T1000 (cell line): ENCODE results near the gene TSPAN15.
"Not testable (repeated sequence)": the region's sequence is repeated elsewhere in the genome, so short reads cannot be mapped to it uniquely, and the experiment has no call there.

Experiments
- DNase-seq: peaks from one replicate; lab custom pipeline; 2025; ENCODE audit warnings: mixed read lengths; lab: John Stamatoyannopoulos, UW

TSPAN15 gene

DNA sequence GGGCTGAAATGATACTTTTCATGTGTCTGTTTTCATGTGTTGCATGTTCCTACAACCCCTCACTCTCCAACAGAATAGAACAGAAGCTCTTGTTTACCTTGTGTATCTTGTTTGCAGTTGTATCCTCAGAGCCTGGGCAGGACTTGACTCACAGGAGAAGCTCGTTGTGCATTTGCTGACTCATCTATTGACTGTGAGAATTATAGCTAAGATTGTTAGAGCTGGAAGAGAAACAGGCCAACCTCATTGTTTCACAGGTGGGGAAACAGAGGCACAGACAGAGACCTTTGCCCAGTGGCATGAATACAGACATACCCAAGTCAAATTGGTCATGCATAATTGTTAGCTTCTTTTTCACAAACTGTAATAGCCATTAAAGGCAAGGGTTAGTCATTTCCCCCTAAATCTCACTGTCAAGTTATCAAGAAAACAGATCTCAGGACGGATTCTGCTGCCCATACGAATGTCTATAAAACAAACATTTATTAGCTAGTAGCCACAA lies 4.6 kb upstream of the TSPAN15 start:
- DNase-seq = no peak

- DNase-seq = no peak
Observed at GRCh38 chr10:69449841-69450240, 1.4 kb upstream of the TSPAN15 start.

DNA sequence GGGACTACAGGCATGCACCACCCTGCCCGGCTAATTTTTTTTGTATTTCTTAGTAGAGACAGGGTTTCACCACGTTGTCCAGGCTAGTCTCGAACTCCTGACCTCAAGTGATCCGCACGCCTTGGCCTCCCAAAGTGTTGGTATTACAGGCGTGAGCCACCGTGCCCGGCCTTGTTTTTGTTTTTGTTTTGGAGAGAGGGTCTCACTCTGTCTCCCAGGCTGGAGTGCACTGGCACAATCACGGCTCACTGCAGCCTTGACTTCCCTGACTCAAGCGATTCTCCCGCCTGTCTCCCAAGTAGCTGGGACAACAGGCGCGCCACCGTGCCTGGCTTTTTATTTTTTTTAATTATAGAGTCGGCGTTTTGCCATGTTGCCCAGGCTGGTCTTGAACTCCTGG lies 870 bp upstream of the TSPAN15 start:
- DNase-seq = not testable (repeated sequence)

DNA sequence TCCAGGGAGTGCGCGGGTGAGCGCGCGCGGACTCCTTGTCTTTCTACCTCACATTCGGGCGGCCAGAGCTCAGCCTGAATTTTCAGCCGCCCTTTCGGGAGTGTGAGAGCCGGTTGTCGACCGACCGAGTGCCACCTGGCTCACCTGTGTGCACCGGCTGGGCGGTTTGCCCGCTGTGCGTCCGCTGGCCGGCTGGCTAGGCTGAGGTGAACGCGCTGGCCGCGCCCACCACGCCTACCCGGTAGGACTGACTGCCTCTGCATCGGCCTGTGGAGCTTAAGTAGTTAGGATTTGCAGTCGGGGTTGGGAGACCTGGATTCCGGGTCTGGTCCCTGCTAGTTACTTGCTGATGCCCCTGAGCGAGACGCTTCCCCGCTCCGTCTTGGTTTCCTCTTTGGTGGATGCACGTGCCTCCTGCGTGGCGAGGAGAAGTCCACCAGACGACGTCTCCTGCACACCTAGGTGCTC lies 553 bp downstream of the TSPAN15 start:
- DNase-seq = no peak

DNA sequence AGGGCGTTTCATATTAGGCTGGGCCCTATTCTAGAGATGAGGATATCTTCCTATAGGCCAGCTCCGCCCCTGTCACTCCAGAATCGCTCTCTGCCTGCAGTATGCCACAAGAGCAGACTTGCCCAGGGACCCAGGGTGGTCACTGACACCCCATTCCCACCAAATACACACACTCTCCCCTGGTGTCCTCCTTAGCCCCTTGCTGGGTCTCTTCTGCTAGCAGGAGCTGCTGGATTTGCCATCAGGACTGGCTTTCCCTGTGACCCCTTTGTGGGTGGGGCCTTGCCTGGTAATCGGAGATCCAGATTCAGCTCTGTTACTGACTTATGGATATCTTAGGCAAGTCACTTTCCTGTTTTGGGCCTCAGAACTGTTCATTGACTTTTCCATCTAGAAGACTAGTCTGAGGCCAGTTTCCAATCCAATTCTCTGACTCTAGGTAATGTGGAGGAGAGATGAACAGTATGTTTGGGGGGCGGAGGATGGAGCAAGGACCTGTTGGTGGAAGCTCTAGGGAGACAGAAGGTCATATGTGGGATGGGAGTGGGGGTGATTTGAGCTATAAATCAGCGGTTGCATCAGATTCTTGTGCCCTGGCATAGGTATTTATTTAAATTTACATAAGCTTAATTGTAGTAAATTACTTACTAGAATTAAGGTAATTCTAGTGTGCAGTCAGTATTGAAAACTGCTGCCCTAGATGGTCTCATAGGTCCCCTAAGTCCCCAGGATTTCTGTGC lies 1.6 kb downstream of the TSPAN15 start:
- no peak for DNase-seq

DNA sequence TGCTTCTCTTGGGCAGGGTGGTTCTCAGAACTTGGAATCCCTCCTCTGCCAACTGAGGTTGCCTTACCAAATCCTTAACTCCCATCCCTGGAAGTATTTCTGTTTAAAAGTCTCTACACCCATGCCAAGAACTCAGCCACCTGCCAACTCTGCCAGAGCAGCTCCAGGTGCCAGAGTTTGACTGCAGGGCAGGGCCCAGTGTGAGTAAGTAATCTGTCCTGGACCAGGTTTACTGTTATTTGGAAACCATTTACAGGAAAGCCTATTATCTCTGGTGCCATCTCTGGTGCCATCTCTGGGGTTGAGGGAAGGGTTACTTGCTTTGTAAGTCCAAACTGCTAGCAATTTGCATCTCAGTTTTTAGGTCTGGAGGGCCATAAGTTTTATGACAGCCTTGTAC lies 2.5 kb downstream of the TSPAN15 start:
- DNase-seq = no peak

- DNase-seq = no peak
Observed at GRCh38 chr10:69455006-69455763, 3.9 kb downstream of the TSPAN15 start.

DNA sequence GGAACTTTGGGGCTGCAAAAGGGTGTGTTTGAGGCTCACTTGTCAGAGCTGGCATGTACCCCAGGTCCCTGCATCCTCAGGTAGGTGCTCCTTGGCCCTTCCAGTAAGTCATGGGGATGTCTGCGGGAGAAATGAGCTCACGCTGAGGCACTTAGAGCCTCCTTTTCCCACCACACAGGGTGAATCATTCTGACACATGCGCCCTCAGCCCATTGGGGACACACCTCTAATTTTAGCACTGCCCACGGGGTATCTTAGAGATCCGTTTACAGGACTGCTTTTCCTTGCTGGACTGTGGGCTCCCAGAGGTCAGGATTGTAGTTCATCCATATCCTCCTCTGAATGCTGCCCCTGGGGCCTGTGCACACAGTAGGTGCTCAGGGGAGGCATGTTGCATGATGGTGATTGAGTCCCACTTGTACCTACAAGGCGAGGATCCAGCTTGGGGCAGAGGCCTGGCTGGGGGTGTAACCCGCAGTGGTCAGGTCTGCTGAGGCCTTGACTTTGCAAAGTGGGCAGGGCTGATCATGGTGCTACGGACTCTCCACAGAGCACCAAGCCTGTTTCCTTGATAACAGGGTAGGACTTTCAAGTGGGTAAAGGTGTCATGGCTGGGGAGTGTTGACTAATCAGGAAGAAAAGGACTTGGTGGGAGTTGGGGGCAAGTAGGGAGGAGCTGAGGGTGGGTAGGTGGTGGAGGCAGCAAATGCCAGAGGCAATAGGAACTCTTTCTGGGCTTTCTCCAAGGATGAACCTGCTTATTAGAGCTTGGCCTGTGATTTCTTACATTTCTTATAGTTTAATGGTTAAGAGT lies 5.8 kb downstream of the TSPAN15 start:
- no peak for DNase-seq

GRCh38 chr10:69457771-69458237 lies 6.5 kb downstream of the TSPAN15 start:
- no peak for DNase-seq

GRCh38 chr10:69458430-69459100 lies 7.3 kb downstream of the TSPAN15 start:
- DNase-seq = no peak

- no peak for DNase-seq
Observed at GRCh38 chr10:69459101-69459790, 8.0 kb downstream of the TSPAN15 start.

DNA sequence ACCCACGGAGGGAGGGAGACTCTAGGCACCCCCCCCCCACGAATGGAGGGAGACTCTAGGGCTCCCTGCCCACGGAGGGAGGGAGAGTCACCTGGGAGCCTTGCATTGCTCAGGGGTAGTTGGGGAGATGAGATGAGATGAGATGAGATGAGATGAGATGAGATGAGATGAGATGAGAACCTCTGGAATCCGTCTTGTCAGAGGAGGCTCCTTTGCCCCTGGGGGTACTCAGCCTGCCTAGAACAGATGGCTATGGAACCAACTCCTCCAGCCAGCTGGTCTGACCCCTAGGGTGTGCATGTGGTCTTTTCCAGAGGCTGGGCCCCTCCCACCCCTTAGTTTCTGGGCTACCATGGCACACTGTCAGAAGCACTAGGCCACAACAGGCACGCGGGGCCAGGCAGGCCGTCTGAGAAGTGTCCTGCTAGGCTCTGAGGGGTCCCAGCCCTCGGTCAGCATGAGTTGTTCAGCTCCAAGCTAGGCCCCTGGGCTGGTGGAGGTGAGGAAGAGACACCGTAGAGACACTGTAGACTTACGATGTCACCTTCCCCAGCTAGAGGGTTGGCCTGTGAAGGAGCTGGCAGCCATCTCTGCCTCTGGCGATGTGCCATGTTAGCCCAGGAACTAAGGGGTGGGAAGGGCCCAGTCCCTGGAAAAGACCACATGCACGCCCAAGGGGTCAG lies 8.8 kb downstream of the TSPAN15 start:
- DNase-seq = no peak

DNA sequence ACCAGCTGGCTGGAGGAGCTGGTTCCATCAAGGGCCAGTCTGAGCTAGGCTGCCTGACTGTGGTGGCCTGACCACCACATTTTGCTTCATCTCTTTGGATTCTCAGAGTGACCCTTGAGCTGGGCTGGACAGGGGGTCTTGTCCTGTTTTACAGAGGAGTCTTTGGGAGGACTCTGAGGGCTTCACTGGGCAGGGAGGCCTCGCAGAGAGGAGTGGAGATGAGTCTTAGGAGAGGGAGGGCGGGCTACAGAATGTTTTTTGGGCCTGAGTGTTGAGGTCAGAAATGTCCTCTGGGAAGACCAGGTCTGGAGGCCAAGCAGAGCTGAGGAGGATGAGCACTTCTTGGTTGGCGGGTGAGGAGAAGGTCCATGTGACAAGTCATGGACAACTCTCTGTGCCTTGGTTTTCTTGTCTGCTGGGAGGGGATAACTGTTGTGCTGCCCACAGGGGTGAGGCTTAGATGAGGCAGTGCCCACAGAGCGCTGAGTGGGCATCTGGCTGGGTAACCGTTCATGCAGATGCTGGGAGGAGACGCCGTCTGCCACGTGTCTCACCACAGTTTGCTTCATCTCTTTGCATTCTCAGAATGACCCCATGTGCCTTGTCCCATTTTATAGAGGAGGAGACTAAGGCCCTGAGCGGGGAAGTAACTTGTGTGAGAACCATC lies 9.4 kb downstream of the TSPAN15 start:
- no peak for DNase-seq

DNA sequence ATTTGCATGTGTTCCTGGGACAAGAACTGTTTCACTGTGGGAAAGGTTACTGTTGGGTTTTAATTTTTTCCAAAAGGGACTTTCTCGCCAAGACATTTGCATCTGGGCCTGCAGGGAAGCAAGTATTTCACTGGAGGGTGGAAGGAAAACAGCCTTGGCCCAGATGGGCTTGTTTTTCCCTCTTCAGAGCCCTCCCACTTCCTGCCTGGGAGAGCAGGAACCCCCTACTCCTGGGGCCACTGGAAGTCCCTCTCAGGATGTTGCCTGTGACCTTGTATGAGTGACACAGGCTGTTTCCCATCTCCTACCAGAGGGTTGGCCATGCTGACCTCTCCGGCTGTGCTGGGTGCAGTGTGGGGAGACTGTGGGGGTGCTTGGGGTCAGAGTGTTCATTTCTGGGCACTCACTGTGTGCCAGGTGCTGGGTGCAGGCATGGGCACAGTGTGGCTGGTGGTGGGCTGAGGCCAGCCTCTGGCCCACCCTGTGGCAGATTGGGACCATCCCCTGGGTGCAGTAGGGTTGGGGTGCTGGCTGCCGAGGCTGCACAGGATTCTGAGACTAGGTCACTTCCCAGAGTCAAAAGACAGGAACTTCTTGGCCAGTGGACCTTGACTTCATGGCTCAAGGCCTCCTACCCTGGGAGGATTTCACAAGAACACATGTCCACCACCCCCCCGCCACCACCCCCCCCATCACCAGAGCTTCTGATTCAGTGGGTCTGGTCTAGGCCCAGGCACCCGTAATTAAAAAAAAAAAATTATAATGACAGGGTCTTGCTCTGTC lies 10.2 kb downstream of the TSPAN15 start:
- no peak for DNase-seq

- no peak for DNase-seq
Observed at GRCh38 chr10:69463886-69464285, 12.6 kb downstream of the TSPAN15 start.

GRCh38 chr10:69464401-69464800 lies 13.1 kb downstream of the TSPAN15 start:
- DNase-seq = no peak

DNA sequence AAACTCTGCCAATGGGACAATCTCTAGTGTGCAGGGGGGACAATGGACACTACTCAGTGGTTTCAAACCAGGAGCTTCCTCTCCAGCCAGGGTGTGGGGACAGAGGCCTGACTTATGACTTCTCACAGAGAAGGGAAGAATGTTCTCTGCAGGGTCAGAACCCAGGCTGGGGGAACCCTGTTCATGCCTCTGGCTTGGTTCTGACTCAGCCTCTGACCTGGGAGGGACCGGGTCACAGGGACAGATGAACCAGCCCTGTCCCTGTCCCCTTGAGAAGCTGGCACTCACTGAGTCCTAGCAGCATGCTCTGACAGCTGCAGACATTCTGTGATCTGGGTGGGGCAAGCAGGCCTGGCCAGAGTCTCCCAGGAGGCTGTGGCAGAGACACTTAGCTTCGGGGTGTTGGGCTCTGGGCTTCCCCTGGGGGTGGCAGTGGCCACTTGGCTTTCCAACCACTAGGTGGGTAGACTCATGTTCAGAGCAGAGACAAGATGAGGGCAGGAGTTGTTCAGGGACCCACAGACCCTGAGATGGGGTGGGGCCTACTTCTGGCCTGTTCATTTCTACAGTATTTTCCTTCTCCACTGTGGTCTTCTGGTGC lies 13.6 kb downstream of the TSPAN15 start:
- no peak for DNase-seq

DNA sequence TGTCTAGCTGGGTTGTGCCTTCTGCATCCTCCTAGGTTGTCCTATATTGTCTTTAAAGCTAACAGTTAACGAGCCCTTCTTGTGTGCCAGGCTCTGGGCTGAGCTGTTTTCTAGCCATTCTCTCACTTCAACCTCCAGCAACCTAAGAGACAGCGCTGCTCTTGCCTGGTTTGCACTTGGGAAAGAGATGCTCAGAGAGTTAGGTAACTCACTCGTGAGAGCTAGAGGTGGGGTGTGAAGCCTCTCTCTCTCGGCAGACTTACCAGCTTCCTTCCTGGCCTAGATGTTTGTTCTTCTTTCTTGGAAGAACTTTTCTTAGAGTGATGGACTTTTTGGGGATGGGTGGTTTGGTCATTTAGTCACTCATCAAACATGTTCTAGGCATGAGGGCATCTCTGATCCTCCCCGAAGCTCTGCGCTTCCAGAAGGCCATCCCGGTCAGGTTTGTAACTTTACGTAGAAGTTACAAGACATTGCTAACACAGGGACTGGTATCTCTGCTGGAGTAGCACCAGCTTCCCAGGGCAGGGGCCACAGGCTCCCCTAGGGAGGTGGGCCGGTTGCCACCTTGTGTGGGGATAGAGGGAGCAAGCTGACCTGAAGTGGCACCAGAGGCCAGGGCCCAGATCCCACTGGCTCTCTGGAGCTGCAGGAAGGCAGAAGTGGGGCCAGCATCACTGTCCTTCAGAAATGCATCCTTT lies 14.3 kb downstream of the TSPAN15 start:
- no peak for DNase-seq
